Peyer's patch (tissue), 4 donors: Measurements from ENCODE around the gene TM7SF2. TPM values are rescaled to one million over a fixed set of nuclear protein-coding genes. Genes with fewer than 3 reads are reported as not detected.

ENCODE experiments used
- DNase-seq, 3 donors: peaks; one replicate each; pipeline ENCODE4 v3.0.0-alpha.2; 2017 to 2019
- H3K27ac ChIP-seq, 4 donors: fragments of 200-600 bp; sonication (generic); one replicate each; pipeline ENCODE4 v1.5.1; 2016 to 2019
- H3K27me3 ChIP-seq, 2 donors: fragments of 200-600 bp; sonication (generic); one replicate each; pipeline ENCODE4 v1.5.1; 2019
- H3K36me3 ChIP-seq, 3 donors: fragments of 200-600 bp; sonication (generic); one replicate each; pipeline ENCODE4 v1.5.1; 2016 to 2019
- H3K4me1 ChIP-seq, 4 donors: fragments of 200-600 bp; sonication (generic); one replicate each; pipeline ENCODE4 v1.5.1; 2016 to 2019
- H3K4me3 ChIP-seq, 4 donors: fragments of 200-600 bp; sonication (generic); 1 replicate in 3 of 4; 2 replicates in 1 of 4; pipeline ENCODE4 v1.5.1; 2016 to 2019; ENCODE audit warnings: mild to moderate bottlenecking in 1 of 4
- H3K9me3 ChIP-seq, 4 donors: fragments of 200-600 bp; sonication (generic); one replicate each; pipeline ENCODE4 v1.5.1; 2016 to 2019; ENCODE audit warnings: mild to moderate bottlenecking in 1 of 4
- POLR2A ChIP-seq, 2 donors: fragments of 450-650 bp; IDR thresholded peaks; one replicate each; pipeline ENCODE4 v1.5.1; 2017; ENCODE audit warnings: antibody characterized with exemption in 2 of 2, mild to moderate bottlenecking in 2 of 2, moderate library complexity in 2 of 2
- total RNA-seq, 4 donors: library from RNA; depleted of rRNA; stranded (reverse); fragments of >200 nt; gene quantifications; one replicate each; pipeline ENCODE4 v1.1.0, GENCODE V29; 2016
- TF ChIP-seq, protein P1 (sequence below), 6 experiments: fragments of 450-650 bp in 4 of 6; fragments of 200-600 bp in 2 of 6; sonication (generic) in 1 of 6; IDR thresholded peaks; one replicate each; pipeline ENCODE4 v1.5.1; 2017 to 2019; ENCODE audit warnings: antibody characterized with exemption in 6 of 6, mild to moderate bottlenecking in 3 of 6, moderate library complexity in 1 of 6

The TM7SF2 gene
- total RNA-seq, 4 donors from 2014 or later: 19.8 to 78.1 (median 58.5) TPM

DNA sequence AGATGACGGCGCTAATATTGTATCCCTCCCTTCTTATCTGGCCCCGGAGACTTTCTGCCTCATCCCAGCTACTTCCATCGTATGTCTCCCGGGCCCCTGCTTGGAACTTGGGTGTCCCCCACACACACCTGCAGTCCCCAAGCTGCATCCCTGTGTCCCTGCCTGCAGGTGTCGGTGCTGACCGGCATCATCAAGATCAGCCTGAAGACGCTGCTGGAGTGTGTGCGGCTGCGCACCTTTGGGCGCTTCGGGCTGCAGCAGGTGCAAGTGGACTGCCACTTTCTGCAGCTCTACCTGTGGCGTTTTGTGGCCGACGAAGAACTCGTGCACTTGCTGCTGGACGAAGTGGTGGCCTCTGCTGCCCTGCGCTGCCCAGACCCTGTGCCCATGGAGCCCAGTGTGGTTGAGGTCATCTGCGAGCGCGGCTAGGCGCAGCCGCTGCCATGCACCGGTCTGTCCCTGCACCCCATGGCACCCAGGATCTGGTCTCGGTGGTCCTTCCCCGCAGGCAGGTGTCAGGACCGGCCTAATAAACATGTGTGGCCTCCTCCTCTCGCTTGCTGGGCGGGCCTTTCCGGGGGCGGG is 421 bp upstream of the TM7SF2 start:
- peak in 1 of 3 donors; percentile 49 for DNase-seq
- Histone ChIP-seq H3K27me3 (no peaks in the 10 kb centered on the region), H3K27ac (peak overlapping the region in 3 of 4 donors; percentile 69 to 82 (median 77)), H3K9me3 (no peaks in the 10 kb centered on the region), H3K4me1 (peaks cover 5 to 40% (median 24%) of the 10 kb centered on the region in 4 donors), H3K36me3 (peaks cover 0 to 23% (median 0%) of the 10 kb centered on the region in 3 donors), H3K4me3 (peak overlapping the region in 2 of 4 donors; percentile 58 to 59)
- TF ChIP-seq, protein P1, sequence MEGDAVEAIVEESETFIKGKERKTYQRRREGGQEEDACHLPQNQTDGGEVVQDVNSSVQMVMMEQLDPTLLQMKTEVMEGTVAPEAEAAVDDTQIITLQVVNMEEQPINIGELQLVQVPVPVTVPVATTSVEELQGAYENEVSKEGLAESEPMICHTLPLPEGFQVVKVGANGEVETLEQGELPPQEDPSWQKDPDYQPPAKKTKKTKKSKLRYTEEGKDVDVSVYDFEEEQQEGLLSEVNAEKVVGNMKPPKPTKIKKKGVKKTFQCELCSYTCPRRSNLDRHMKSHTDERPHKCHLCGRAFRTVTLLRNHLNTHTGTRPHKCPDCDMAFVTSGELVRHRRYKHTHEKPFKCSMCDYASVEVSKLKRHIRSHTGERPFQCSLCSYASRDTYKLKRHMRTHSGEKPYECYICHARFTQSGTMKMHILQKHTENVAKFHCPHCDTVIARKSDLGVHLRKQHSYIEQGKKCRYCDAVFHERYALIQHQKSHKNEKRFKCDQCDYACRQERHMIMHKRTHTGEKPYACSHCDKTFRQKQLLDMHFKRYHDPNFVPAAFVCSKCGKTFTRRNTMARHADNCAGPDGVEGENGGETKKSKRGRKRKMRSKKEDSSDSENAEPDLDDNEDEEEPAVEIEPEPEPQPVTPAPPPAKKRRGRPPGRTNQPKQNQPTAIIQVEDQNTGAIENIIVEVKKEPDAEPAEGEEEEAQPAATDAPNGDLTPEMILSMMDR (IDR thresholded peaks at IDR 0.05): peak in 1 of 6 experiments; percentile 1
- no peak for TF ChIP-seq POLR2A (IDR thresholded peaks at IDR 0.05)

DNA sequence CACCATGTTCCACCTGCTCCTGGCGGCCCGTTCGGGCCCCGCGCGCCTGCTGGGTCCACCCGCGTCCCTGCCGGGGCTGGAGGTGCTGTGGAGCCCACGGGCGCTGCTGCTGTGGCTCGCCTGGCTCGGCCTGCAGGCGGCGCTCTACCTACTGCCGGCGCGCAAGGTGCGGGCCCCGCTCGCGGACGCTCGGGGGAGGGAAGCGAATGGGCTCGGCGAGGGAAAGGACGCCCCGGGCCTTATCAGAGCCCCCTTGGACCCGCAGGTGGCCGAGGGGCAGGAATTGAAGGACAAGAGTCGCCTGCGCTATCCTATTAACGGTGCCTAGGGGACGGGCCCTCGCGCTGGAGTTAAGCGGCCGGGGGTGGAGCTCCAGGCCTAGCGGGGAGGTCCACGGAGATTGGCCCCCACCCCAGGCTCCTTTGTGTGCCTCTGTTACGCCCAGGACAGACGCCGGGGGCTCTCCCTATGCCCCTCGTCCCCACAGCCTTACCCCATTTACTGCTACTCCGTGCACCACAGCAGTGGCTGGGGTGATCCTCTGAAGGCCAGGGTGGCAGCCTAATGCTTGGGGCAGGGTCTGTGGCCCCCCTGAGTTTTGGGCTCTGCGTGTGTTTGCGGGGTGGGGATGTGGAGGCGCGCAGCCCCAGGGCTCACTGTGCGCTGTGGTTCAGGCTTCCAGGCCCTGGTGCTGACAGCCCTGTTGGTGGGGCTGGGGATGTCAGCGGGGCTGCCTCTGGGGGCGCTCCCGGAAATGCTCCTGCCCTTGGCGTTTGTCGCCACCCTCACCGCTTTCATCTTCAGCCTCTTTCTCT is 1.1 kb downstream of the TM7SF2 start:
- H3K9me3 ChIP-seq: no peaks in the 10 kb centered on the region
- peak overlapping the region; percentile 37 to 68 (median 58) for H3K4me3 ChIP-seq
- DNase-seq: peak; percentile 75 to 87 (median 85)
- no peak for TF ChIP-seq POLR2A (IDR thresholded peaks at IDR 0.05)
- TF ChIP-seq, protein P1 (IDR thresholded peaks at IDR 0.05): peak; percentile 91 to 95 (median 93)
- peaks cover 0 to 20% (median 0%) of the 10 kb centered on the region in 3 donors for H3K36me3 ChIP-seq
- H3K4me1 ChIP-seq: peaks cover 11 to 48% (median 30%) of the 10 kb centered on the region in 4 donors
- no peaks in the 10 kb centered on the region for H3K27me3 ChIP-seq
- peak overlapping the region; percentile 67 to 82 (median 73) for H3K27ac ChIP-seq

DNA sequence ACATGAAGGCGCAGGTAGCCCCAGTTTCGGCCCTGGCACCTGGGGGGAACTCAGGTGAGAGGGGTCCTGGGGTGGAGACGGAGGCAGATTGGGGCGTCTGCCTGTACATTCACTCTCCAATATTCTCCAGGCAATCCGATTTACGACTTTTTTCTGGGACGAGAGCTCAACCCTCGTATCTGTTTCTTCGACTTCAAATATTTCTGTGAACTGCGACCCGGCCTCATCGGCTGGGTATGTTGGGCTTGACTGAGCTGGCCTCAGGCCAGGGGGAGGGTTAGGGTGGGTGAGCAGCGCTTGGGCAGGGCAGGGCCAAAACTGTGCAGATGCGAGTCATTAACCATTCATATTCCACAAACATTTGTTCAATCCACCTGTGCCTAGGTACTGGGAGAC is 1.7 kb downstream of the TM7SF2 start:
- peak overlapping the region in 2 of 4 donors; percentile 77 to 82 for H3K27ac ChIP-seq
- H3K4me1 ChIP-seq: peaks cover 11 to 48% (median 30%) of the 10 kb centered on the region in 4 donors
- H3K4me3 ChIP-seq: peak overlapping the region; percentile 37 to 68 (median 58)
- no peaks in the 10 kb centered on the region for H3K27me3 ChIP-seq
- TF ChIP-seq, protein P1 (IDR thresholded peaks at IDR 0.05): no peak
- TF ChIP-seq POLR2A (IDR thresholded peaks at IDR 0.05): no peak
- no peak for DNase-seq
- no peaks in the 10 kb centered on the region for H3K9me3 ChIP-seq
- peaks cover 0 to 14% (median 0%) of the 10 kb centered on the region in 3 donors for H3K36me3 ChIP-seq

DNA sequence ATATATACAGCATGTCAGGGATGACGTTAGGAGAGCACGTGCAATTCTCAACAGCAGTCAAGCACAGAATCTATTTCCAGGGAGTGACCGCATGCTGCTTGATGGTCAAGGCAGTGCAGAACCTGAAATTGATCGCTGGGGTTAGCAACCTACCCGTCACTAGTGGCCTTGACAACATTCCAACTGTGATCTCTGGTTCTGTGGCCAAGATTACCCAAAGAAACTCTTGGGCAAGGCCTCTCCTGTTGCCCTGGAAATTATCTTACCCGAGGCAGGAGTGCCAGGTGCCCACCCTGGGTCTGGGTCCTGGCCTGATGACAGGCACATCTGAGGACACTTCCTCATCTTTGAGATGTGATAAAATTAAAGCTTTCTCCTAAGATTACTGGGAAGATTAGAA is 2.2 kb downstream of the TM7SF2 start:
- H3K4me1 ChIP-seq: peaks cover 11 to 48% (median 30%) of the 10 kb centered on the region in 4 donors

DNA sequence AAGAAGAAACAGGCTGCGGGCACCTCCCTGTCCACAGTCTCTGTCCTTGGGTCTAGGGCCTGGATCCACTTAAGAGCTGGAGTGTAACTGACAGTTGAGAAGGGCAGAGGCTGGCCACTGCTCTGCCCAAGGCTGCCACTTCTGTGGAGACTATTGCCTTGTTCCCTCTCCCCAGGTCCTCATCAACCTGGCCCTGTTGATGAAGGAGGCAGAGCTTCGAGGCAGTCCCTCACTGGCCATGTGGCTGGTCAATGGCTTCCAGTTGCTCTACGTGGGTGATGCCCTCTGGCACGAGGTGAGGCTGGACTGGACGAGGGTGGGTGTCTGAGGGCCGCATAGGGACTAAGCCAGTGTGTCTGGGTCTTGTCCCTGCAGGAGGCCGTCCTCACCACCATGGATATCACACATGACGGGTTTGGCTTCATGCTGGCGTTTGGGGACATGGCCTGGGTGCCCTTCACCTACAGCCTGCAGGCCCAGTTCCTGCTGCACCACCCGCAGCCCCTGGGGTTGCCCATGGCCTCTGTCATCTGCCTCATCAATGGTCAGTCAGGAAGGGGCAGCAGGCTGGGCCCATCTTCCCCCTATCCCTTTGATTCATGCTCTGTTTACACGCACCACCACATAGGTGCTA is 3.0 kb downstream of the TM7SF2 start:
- TF ChIP-seq, protein P1 (IDR thresholded peaks at IDR 0.05): no peak
- H3K27me3 ChIP-seq: no peaks in the 10 kb centered on the region
- no peak overlapping the region for H3K27ac ChIP-seq
- DNase-seq: no peak
- H3K4me3 ChIP-seq: no peak overlapping the region
- peaks cover 11 to 48% (median 30%) of the 10 kb centered on the region in 4 donors for H3K4me1 ChIP-seq
- H3K9me3 ChIP-seq: no peaks in the 10 kb centered on the region
- peaks cover 0 to 11% (median 0%) of the 10 kb centered on the region in 3 donors for H3K36me3 ChIP-seq

More for the DNA sequence above, 2.2 kb downstream of the TM7SF2 start:
- Histone ChIP-seq H3K27me3 (no peaks in the 10 kb centered on the region), H3K27ac (no peak overlapping the region), H3K36me3 (peaks cover 0 to 11% (median 0%) of the 10 kb centered on the region in 3 donors), H3K9me3 (no peaks in the 10 kb centered on the region), H3K4me3 (no peak overlapping the region)
- no peak for DNase-seq
- TF ChIP-seq POLR2A (IDR thresholded peaks at IDR 0.05): no peak
- TF ChIP-seq, protein P1 (IDR thresholded peaks at IDR 0.05): no peak
